PC-3 (cell line): ENCODE results near the gene TREH.

ENCODE experiments used
- CTCF ChIP-seq: fragments of 300-600 bp; sonication (generic); conservative IDR thresholded peaks from 2 replicates; pipeline ENCODE4 v1.5.1; 2017; ENCODE audit warnings: antibody characterized with exemption, low read depth, mild to moderate bottlenecking, low read length
- EZH2 ChIP-seq: fragments of 300-600 bp; sonication (generic); IDR thresholded peaks from one replicate; pipeline ENCODE4 v1.6.1; 2017; ENCODE audit warnings: antibody characterized with exemption, mild to moderate bottlenecking, low read length; ENCODE audit not compliant: unreplicated experiment
- EZH2phosphoT487 ChIP-seq: fragments of 300-600 bp; sonication (generic); IDR thresholded peaks from 2 replicates; pipeline ENCODE4 v1.6.1; 2018; ENCODE audit warnings: mild to moderate bottlenecking, antibody characterized with exemption, low read length, borderline replicate concordance

- TF ChIP-seq CTCF (no peak), EZH2 (no peak), EZH2phosphoT487 (no peak)
Observed at GRCh38 chr11:118651820-118652219, 27.6 kb downstream of the TREH start.
